Thoracic aorta (tissue), 2 donors: ENCODE measurements around the gene WDR36. TPM values are rescaled to one million over a fixed set of nuclear protein-coding genes. Genes with fewer than 3 reads are reported as not detected.

Experiments used
- ATAC-seq: fragments of 150-250 bp; one replicate; pipeline ENCODE4 v1.8.0; 2017; ENCODE audit warnings: low read depth; ENCODE audit not compliant: insufficient number of reproducible peaks, low FRiP score
- DNase-seq: peaks from one replicate; pipeline ENCODE4 v3.0.0-alpha.2; 2020; ENCODE audit warnings: low spot score
- H3K27ac ChIP-seq, 2 donors: fragments of 200-600 bp; sonication (generic); 1 replicate in 1 of 2; 2 replicates in 1 of 2; pipeline ENCODE4 v1.5.1; 2016; ENCODE audit warnings: mild to moderate bottlenecking in 2 of 2, moderate library complexity in 2 of 2
- H3K27me3 ChIP-seq: fragments of 200-600 bp; sonication (generic); replicated peaks from 2 replicates; pipeline ENCODE4 v1.6.0; 2016; ENCODE audit warnings: mild to moderate bottlenecking; ENCODE audit not compliant: insufficient read depth
- H3K36me3 ChIP-seq: fragments of 200-600 bp; sonication (generic); one replicate; pipeline ENCODE4 v1.5.1; 2016
- H3K4me1 ChIP-seq, 2 donors: fragments of 200-600 bp; sonication (generic); 1 replicate in 1 of 2; 2 replicates in 1 of 2; pipeline versions ENCODE4 v1.5.1 to v1.6.0; 2016; ENCODE audit warnings: low read depth in 2 of 2, mild to moderate bottlenecking in 1 of 2; ENCODE audit not compliant: control insufficient read depth in 1 of 2
- H3K4me3 ChIP-seq: fragments of 200-600 bp; sonication (generic); 2 replicates; pipeline ENCODE4 v1.5.1; 2016; ENCODE audit warnings: mild to moderate bottlenecking
- H3K9me3 ChIP-seq: fragments of 200-600 bp; sonication (generic); 2 replicates; pipeline ENCODE4 v1.5.1; 2016
- CTCF ChIP-seq: fragments of 200-600 bp; sonication (generic); IDR thresholded peaks from one replicate; pipeline ENCODE4 v1.5.1; 2019; ENCODE audit warnings: antibody characterized with exemption
- total RNA-seq, 2 donors: library from RNA; depleted of rRNA; stranded (reverse); fragments of >200 nt; gene quantifications; one replicate each; pipeline versions ENCODE4 v1.1.0 to v1.2.3, GENCODE V29; 2016

The WDR36 gene
- total RNA-seq, 2 donors from 2014 or later, result 11.0 to 29.4 TPM

GRCh38 chr5:111116550-111116949 lies 24.4 kb downstream of the WDR36 start:
- H3K36me3 ChIP-seq, result peaks cover 17% of the 10 kb centered on the region
- no peak for TF ChIP-seq CTCF
- ATAC-seq, result no peak
- H3K27me3 ChIP-seq, result no peaks in the 10 kb centered on the region
- H3K9me3 ChIP-seq, result no peaks in the 10 kb centered on the region
- no peak overlapping the region for H3K4me3 ChIP-seq
- no peak overlapping the region for H3K27ac ChIP-seq
- no peak for DNase-seq
- H3K4me1 ChIP-seq, result no peaks in the 10 kb centered on the region

- no peak for ATAC-seq
Observed at GRCh38 chr5:111117136-111117535, 25.0 kb downstream of the WDR36 start.

GRCh38 chr5:111119221-111119620 lies 27.1 kb downstream of the WDR36 start:
- Histone ChIP-seq H3K4me3 (no peak overlapping the region), H3K4me1 (no peaks in the 10 kb centered on the region), H3K27ac (no peak overlapping the region), H3K9me3 (no peaks in the 10 kb centered on the region), H3K27me3 (no peaks in the 10 kb centered on the region), H3K36me3 (peaks cover 28% of the 10 kb centered on the region)
- no peak for DNase-seq
- TF ChIP-seq CTCF, result no peak
- no peak for ATAC-seq

More at GRCh38 chr5:111117136-111117535, 25.0 kb downstream of the WDR36 start:
- no peaks in the 10 kb centered on the region for H3K9me3 ChIP-seq
- no peak for TF ChIP-seq CTCF
- no peak overlapping the region for H3K4me3 ChIP-seq
- no peaks in the 10 kb centered on the region for H3K4me1 ChIP-seq
- H3K27ac ChIP-seq, result no peak overlapping the region
- peaks cover 22% of the 10 kb centered on the region for H3K36me3 ChIP-seq
- DNase-seq, result no peak
- no peaks in the 10 kb centered on the region for H3K27me3 ChIP-seq

GRCh38 chr5:111119856-111120255 lies 27.7 kb downstream of the WDR36 start:
- DNase-seq (no peak), ATAC-seq (no peak)
- Histone ChIP-seq H3K27ac (no peak overlapping the region), H3K4me1 (no peaks in the 10 kb centered on the region), H3K36me3 (peaks cover 34% of the 10 kb centered on the region), H3K27me3 (no peaks in the 10 kb centered on the region), H3K9me3 (no peaks in the 10 kb centered on the region), H3K4me3 (no peak overlapping the region)
- TF ChIP-seq CTCF, result no peak

- DNase-seq (no peak), ATAC-seq (no peak)
- Histone ChIP-seq H3K36me3 (peaks cover 34% of the 10 kb centered on the region), H3K27ac (no peak overlapping the region), H3K4me1 (no peaks in the 10 kb centered on the region), H3K27me3 (no peaks in the 10 kb centered on the region), H3K4me3 (no peak overlapping the region), H3K9me3 (no peaks in the 10 kb centered on the region)
- no peak for TF ChIP-seq CTCF
Observed at GRCh38 chr5:111120911-111121310, 28.8 kb downstream of the WDR36 start.
